CD14-positive monocyte (primary cell): ENCODE results near the gene KAT2B. TPM values are rescaled to one million over a fixed set of nuclear protein-coding genes. Genes with fewer than 3 reads are reported as not detected.

ENCODE experiments used
- DNase-seq, 3 donors: peaks; one replicate each; pipeline ENCODE4 v3.0.0-alpha.2; 2011 to 2022
- H2AFZ ChIP-seq: 2 replicates; pipeline ENCODE4 v1.6.0; 2012; ENCODE audit warnings: mild to moderate bottlenecking, low read depth, low read length, inconsistent platforms; ENCODE audit not compliant: insufficient read depth, poor library complexity, severe bottlenecking
- H3K27ac ChIP-seq, 2 donors: 1 replicate in 1 of 2; 2 replicates in 1 of 2; pipeline ENCODE4 v1.5.1; 2012 to 2013; ENCODE audit warnings: low read length in 2 of 2, control low read depth in 1 of 2, inconsistent platforms in 1 of 2, low read depth in 1 of 2, mild to moderate bottlenecking in 1 of 2
- H3K27me3 ChIP-seq, 2 donors: one replicate each; pipeline versions ENCODE4 v1.6.0 to v1.6.1; 2011 to 2013; ENCODE audit warnings: low read length in 2 of 2; ENCODE audit not compliant: control insufficient read depth in 2 of 2, insufficient read depth in 2 of 2
- H3K36me3 ChIP-seq, 2 donors: replicated peaks in 1 of 2; 1 replicate in 1 of 2; 2 replicates in 1 of 2; pipeline versions ENCODE4 v1.5.1 to v1.6.1; 2012 to 2013; ENCODE audit warnings: low read length in 2 of 2, control low read depth in 1 of 2, inconsistent platforms in 1 of 2, mild to moderate bottlenecking in 1 of 2; ENCODE audit not compliant: insufficient read depth in 2 of 2, control insufficient read depth in 1 of 2
- H3K4me1 ChIP-seq, 2 donors: 1 replicate in 1 of 2; 2 replicates in 1 of 2; pipeline versions ENCODE4 v1.5.1 to v1.6.1; 2012 to 2013; ENCODE audit warnings: low read length in 2 of 2, control low read depth in 1 of 2, inconsistent platforms in 1 of 2, mild to moderate bottlenecking in 1 of 2, moderate library complexity in 1 of 2; ENCODE audit not compliant: insufficient read depth in 2 of 2, control insufficient read depth in 1 of 2
- H3K4me2 ChIP-seq: replicated peaks from 2 replicates; pipeline ENCODE3; 2012; ENCODE audit warnings: low read length, moderate library complexity, mild to moderate bottlenecking; ENCODE audit not compliant: poor library complexity, severe bottlenecking; ENCODE audit errors: extremely low read depth
- H3K4me3 ChIP-seq, 3 experiments: fragments of 200-600 bp in 1 of 3; sonication (generic) in 1 of 3; replicated peaks in 1 of 3; 1 replicate in 2 of 3; 2 replicates in 1 of 3; pipeline ENCODE4 v1.5.1; 2011 to 2013; ENCODE audit warnings: low read length in 3 of 3, mild to moderate bottlenecking in 3 of 3, control low read depth in 2 of 3, low read depth in 2 of 3, inconsistent platforms in 1 of 3, moderate library complexity in 1 of 3
- H3K79me2 ChIP-seq: 2 replicates; pipeline ENCODE4 v1.6.0; 2012; ENCODE audit warnings: mild to moderate bottlenecking, control low read depth, inconsistent platforms, low read length, moderate library complexity; ENCODE audit not compliant: insufficient read depth
- H3K9ac ChIP-seq: 2 replicates; pipeline ENCODE4 v1.6.0; 2017; ENCODE audit warnings: low read length, mild to moderate bottlenecking; ENCODE audit not compliant: insufficient read depth, poor library complexity, severe bottlenecking
- H3K9me3 ChIP-seq, 2 donors: replicated peaks in 1 of 2; 1 replicate in 1 of 2; 2 replicates in 1 of 2; pipeline versions ENCODE4 v1.5.1 to v1.6.1; 2012 to 2013; ENCODE audit warnings: low read length in 2 of 2, control low read depth in 1 of 2; ENCODE audit not compliant: control insufficient read depth in 1 of 2, insufficient read depth in 1 of 2
- H4K20me1 ChIP-seq: 2 replicates; pipeline ENCODE4 v1.6.0; 2012; ENCODE audit warnings: mild to moderate bottlenecking, low read length, control low read depth, moderate library complexity; ENCODE audit not compliant: insufficient read depth
- H3K27ac Mint-ChIP-seq, 7 donors: one replicate each; pipeline ENCODE4 v1.8.0; 2020; ENCODE audit warnings: mild to moderate bottlenecking in 7 of 7, mixed read lengths in 7 of 7, moderate library complexity in 6 of 7, inconsistent platforms in 2 of 7
- H3K27me3 Mint-ChIP-seq, 3 donors: one replicate each; pipeline ENCODE4 v1.8.0; 2021 to 2022; ENCODE audit warnings: low read depth in 3 of 3, mild to moderate bottlenecking in 3 of 3, mixed read lengths in 3 of 3, moderate library complexity in 3 of 3, inconsistent platforms in 1 of 3
- H3K36me3 Mint-ChIP-seq, 2 donors: one replicate each; pipeline ENCODE4 v1.8.0; 2020; ENCODE audit warnings: mixed read lengths in 2 of 2, inconsistent platforms in 1 of 2, mild to moderate bottlenecking in 1 of 2
- H3K4me1 Mint-ChIP-seq: one replicate; pipeline ENCODE4 v1.8.0; 2020; ENCODE audit warnings: mild to moderate bottlenecking, mixed read lengths
- H3K4me3 Mint-ChIP-seq, 2 donors: one replicate each; pipeline ENCODE4 v1.8.0; 2020; ENCODE audit warnings: mild to moderate bottlenecking in 2 of 2, mixed read lengths in 2 of 2, moderate library complexity in 1 of 2
- H3K9me3 Mint-ChIP-seq, 7 donors: one replicate each; pipeline ENCODE4 v1.8.0; 2020 to 2022; ENCODE audit warnings: mixed read lengths in 7 of 7, mild to moderate bottlenecking in 6 of 7, moderate library complexity in 6 of 7, inconsistent platforms in 2 of 7
- CTCF ChIP-seq: fragments of 200-600 bp; IDR thresholded peaks from one replicate; pipeline ENCODE4 v1.8.0; 2022; ENCODE audit warnings: antibody characterized with exemption, mild to moderate bottlenecking
- WGBS: methylation state at CpG from one replicate; pipeline ENCODE4 v1.1.5; 2013; ENCODE audit warnings: missing lambda C conversion rate; ENCODE audit not compliant: insufficient coverage; 5-methylcytosine and 5-hydroxymethylcytosine counted together
- intact Hi-C, 2 donors: fragments of 100-400 bp; cut with micrococcal nuclease; formaldehyde crosslinking; loops; one replicate each; pipeline versions ENCODE4 v1.15.0 to v1.15.1; 2023
- polyA plus RNA-seq, 3 donors: library from polyadenylated mRNA; depleted of rRNA in 1 of 3; unstranded in 2 of 3; stranded (reverse) in 1 of 3; fragments of 300-500 nt in 2 of 3; fragments of >200 nt in 1 of 3; fragmentation: Illumina TruSeq in 2 of 3; gene quantifications; 1 replicate in 2 of 3; 2 replicates in 1 of 3; pipeline ENCODE4 v1.2.3, GENCODE V29; 2012 to 2021

The KAT2B gene
- polyA plus RNA-seq, 3 donors = 2.7 to 14.6 (median 3.5) TPM

DNA sequence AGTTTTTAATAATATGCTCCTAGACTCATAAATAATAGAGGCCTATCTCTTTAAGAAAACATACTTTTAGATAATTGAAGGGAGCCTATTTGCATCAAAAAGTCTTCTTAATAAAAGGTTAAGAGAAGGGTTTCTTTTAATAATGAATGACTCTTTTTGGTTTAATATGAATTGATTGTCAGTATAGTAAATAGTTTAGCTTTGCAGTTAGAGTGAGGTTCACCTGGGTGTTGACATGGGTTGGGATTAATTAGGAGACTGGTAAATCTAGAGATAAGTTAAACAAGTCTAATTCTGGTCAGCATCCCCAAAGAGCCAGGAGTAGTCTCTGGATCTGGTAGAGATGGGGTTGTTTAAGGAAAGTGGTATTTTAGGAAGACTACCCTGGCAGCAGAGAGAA lies 43.0 kb downstream of the KAT2B start:
- H3K36me3 Mint-ChIP-seq = peaks cover 32 to 48% of the 10 kb centered on the region in 2 donors
- H3K4me1 ChIP-seq = no peaks in the 10 kb centered on the region
- H3K4me1 Mint-ChIP-seq = peaks cover 8% of the 10 kb centered on the region

GRCh38 chr3:20083953-20084352 lies 43.7 kb downstream of the KAT2B start:
- no peaks in the 10 kb centered on the region for H3K27me3 Mint-ChIP-seq
- no peaks in the 10 kb centered on the region for H3K79me2 ChIP-seq
- no peaks in the 10 kb centered on the region for H4K20me1 ChIP-seq
- H2AFZ ChIP-seq = no peak overlapping the region
- 100% methylated on average over 1 of the region's 2 CpGs for WGBS
- no peak for TF ChIP-seq CTCF
- H3K9me3 Mint-ChIP-seq = peaks cover 0 to 8% (median 3%) of the 10 kb centered on the region in 7 donors
- H3K4me1 ChIP-seq = no peaks in the 10 kb centered on the region
- peaks cover 8% of the 10 kb centered on the region for H3K4me1 Mint-ChIP-seq
- no peaks in the 10 kb centered on the region for H3K27me3 ChIP-seq
- DNase-seq = no peak
- H3K4me3 Mint-ChIP-seq = no peak overlapping the region
- no peak overlapping the region for H3K27ac Mint-ChIP-seq
- H3K36me3 ChIP-seq = peaks cover 0 to 15% of the 10 kb centered on the region in 2 donors
- intact Hi-C loops = no loop called here
- no peak overlapping the region for H3K9ac ChIP-seq
- no peak overlapping the region for H3K27ac ChIP-seq
- H3K4me3 ChIP-seq = no peak overlapping the region
- peaks cover 34 to 46% of the 10 kb centered on the region in 2 donors for H3K36me3 Mint-ChIP-seq
- peaks cover 0 to 3% of the 10 kb centered on the region in 2 donors for H3K9me3 ChIP-seq
- no peak overlapping the region for H3K4me2 ChIP-seq

More for the DNA sequence above, 43.0 kb downstream of the KAT2B start:
- Histone ChIP-seq H2AFZ (no peak overlapping the region), H3K9ac (no peak overlapping the region), H3K27ac (no peak overlapping the region), H3K4me3 (no peak overlapping the region), H3K9me3 (no peaks in the 10 kb centered on the region), H3K27me3 (no peaks in the 10 kb centered on the region), H3K36me3 (peaks cover 0 to 15% of the 10 kb centered on the region in 2 donors), H3K4me2 (no peak overlapping the region), H4K20me1 (no peaks in the 10 kb centered on the region), H3K79me2 (no peaks in the 10 kb centered on the region)
- TF ChIP-seq CTCF = no peak
- no peak overlapping the region for H3K4me3 Mint-ChIP-seq
- intact Hi-C loops = no loop called here
- no peaks in the 10 kb centered on the region for H3K27me3 Mint-ChIP-seq
- H3K27ac Mint-ChIP-seq = no peak overlapping the region
- peaks cover 0 to 3% (median 0%) of the 10 kb centered on the region in 7 donors for H3K9me3 Mint-ChIP-seq
- DNase-seq = no peak
